ENCODE data around the gene AGAP1. TPM values are rescaled to one million over a fixed set of nuclear protein-coding genes. Genes with fewer than 3 reads are reported as not detected.
"Not testable (repeated sequence)": the region's sequence is repeated elsewhere in the genome, so short reads cannot be mapped to it uniquely, and the experiment has no call there.

Gene AGAP1
- total RNA-seq, 4 donors from 2014 or later: 33.7 to 39.9 (median 35.6) TPM

DNA sequence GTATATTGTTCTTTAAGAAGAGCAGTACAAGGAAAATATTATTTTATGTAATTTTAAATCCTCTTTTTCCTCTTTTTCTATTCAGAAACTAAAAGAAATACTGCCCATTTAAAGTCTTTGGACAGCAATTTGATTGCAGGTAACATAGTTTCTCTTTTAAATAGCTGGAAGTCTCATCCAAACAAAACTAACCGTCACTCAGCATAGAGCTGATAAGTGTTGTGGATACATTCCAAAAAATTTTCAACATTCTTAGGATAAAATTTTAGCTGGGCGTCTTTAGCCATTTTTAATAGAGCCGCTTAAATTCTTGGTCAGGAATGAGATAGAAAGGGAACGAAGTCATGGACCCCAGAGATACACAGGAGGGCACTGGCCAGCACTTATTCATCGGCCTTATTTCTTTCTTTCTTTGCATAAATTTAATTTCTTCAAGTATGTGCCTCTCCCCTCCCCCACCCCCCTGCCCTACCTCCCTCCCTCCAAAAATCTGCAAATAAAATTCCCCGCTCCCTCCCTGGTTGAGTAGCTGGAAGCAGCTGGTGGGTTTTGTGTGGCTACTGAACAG lies 592.6 kb downstream of the AGAP1 start:
- H3K27me3 ChIP-seq: no peaks in the 10 kb centered on the region
- peaks cover 0 to 18% (median 0%) of the 10 kb centered on the region in 4 donors for H3K4me1 ChIP-seq
- 61 to 65% methylated on average over 6 of the region's 6 CpGs for WGBS, 2 donors
- H3K27ac ChIP-seq: no peak overlapping the region
- H3K4me3 ChIP-seq: no peak overlapping the region
- no peak for DNase-seq (ENCODE audit: low spot score in 2 of 2)
- peaks cover 0 to 3% (median 0%) of the 10 kb centered on the region in 3 donors for H3K36me3 ChIP-seq
- H3K9me3 ChIP-seq: no peaks in the 10 kb centered on the region
- TF ChIP-seq EP300 (IDR thresholded peaks at IDR 0.05): no peak

DNA sequence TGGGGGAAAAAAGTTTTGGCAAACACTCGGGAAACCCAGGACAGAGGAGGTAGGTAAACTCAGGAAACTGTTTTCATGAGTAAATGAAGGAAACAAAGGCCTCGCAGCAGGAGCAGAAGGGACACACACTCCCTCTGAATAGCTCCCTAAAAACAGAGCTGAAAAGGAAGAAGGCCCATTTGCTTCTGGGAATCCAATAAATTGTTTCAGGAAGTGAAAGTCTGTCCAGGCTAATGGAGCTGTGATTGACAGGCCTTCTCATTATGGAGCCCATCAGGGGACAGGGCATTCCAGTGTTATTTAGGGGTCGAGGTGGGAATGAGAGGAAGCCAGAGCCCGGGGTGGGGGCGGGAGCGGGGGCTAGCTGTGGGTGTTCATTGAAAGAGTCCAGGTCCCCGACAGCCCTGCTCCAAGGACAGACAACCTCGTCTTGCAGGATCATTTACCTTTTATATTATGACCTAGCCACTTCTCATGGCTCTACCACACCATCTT lies 593.2 kb downstream of the AGAP1 start:
- TF ChIP-seq, protein P1, sequence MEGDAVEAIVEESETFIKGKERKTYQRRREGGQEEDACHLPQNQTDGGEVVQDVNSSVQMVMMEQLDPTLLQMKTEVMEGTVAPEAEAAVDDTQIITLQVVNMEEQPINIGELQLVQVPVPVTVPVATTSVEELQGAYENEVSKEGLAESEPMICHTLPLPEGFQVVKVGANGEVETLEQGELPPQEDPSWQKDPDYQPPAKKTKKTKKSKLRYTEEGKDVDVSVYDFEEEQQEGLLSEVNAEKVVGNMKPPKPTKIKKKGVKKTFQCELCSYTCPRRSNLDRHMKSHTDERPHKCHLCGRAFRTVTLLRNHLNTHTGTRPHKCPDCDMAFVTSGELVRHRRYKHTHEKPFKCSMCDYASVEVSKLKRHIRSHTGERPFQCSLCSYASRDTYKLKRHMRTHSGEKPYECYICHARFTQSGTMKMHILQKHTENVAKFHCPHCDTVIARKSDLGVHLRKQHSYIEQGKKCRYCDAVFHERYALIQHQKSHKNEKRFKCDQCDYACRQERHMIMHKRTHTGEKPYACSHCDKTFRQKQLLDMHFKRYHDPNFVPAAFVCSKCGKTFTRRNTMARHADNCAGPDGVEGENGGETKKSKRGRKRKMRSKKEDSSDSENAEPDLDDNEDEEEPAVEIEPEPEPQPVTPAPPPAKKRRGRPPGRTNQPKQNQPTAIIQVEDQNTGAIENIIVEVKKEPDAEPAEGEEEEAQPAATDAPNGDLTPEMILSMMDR (IDR thresholded peaks at IDR 0.05): no peak
- TF ChIP-seq POLR2A (IDR thresholded peaks at IDR 0.05) (no peak), EP300 (IDR thresholded peaks at IDR 0.05) (no peak)
- Histone ChIP-seq H3K27me3 (no peaks in the 10 kb centered on the region), H3K36me3 (peaks cover 0 to 3% (median 0%) of the 10 kb centered on the region in 3 donors), H3K27ac (no peak overlapping the region), H3K9me3 (no peaks in the 10 kb centered on the region), H3K4me1 (peaks cover 0 to 18% (median 0%) of the 10 kb centered on the region in 4 donors), H3K4me3 (no peak overlapping the region)
- no peak for DNase-seq (ENCODE audit: low spot score in 2 of 2)
- 72 to 76% methylated on average over 8 of the region's 8 CpGs for WGBS, 2 donors

DNA sequence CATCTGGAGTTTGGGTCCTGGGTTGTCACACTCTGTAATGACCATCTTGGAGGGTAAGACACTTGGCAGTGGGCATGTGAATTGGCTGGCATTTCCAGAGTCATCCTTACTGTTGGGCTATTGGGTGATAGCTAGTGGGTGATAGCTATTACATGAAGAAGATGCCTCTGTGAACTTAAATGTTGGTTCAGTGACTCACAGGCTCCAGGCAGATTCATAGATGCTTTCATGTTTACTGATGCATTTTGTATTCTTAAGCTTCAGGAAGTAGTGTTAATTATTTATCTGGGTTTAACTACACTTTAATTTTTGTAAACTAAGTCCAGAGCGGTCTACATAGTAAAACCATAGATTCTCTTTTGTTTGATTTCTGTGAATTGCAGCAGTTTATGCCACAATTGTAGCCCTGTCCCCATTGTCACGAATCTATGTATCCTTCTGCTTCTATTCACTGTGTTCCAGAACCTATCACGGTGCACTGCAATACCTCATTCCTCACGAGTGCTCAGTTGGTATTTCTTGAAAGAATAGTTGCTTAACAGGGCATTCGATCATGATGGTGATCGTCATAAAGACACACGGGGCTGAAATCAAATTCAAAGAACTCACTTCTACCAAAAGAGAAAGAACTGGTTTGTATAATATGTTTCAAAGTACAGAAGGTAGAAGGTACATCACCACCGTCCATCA lies 594.7 kb downstream of the AGAP1 start:
- Histone ChIP-seq H3K4me3 (no peak overlapping the region), H3K36me3 (peaks cover 0 to 3% (median 0%) of the 10 kb centered on the region in 3 donors), H3K9me3 (no peaks in the 10 kb centered on the region), H3K27ac (no peak overlapping the region), H3K27me3 (no peaks in the 10 kb centered on the region), H3K4me1 (peaks cover 0 to 18% (median 0%) of the 10 kb centered on the region in 4 donors)
- DNase-seq (ENCODE audit: low spot score in 2 of 2): no peak
- TF ChIP-seq EP300 (IDR thresholded peaks at IDR 0.05) (no peak), POLR2A (IDR thresholded peaks at IDR 0.05) (no peak)
- TF ChIP-seq, protein P1 (IDR thresholded peaks at IDR 0.05): no peak
- WGBS, 2 donors: 85 to 87% methylated on average over 8 of the region's 8 CpGs

DNA sequence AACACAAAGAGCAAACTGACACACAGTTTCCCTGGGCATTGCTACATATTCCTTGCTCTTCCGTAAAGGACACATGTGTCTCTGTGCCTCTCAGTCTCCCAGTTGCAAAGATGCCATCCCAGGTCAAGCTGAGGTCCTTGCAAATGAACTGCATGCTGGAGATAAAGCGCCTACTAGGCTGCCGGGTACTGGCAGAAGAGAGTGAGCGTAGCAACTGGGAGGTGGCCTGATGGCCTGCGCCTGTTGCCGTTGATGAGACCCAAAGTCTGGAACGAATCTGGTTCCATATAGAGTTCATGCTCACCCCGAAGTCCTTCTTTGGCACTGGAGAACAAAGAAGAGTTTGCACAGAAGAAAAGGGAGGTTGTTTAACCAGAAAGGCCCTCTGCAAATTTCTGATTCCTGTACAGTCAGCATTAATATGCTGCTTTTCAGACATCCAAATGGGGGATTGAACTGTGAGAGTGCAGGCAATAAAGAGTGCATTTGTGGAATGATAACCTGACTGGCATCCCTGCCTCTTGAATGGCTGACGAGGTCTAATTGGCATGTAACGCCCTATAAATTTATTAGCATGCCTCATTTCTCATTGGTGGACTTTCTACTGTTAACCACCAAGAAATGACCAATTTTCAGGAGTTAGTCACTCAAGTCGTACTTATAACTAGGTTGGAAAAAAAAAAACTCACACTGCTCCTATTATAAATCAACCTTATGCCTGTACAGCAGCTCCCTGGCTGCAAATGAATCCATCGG lies 595.6 kb downstream of the AGAP1 start:
- no peak for DNase-seq (ENCODE audit: low spot score in 2 of 2)
- H3K4me1 ChIP-seq: peaks cover 0 to 18% (median 0%) of the 10 kb centered on the region in 4 donors
- 72 to 73% methylated on average over 12 of the region's 12 CpGs for WGBS, 2 donors
- no peak overlapping the region for H3K27ac ChIP-seq
- no peaks in the 10 kb centered on the region for H3K9me3 ChIP-seq
- H3K4me3 ChIP-seq: no peak overlapping the region
- H3K27me3 ChIP-seq: no peaks in the 10 kb centered on the region
- TF ChIP-seq EP300 (IDR thresholded peaks at IDR 0.05): no peak
- no peak for TF ChIP-seq POLR2A (IDR thresholded peaks at IDR 0.05)
- TF ChIP-seq, protein P1 (IDR thresholded peaks at IDR 0.05): no peak
- H3K36me3 ChIP-seq: peaks cover 0 to 3% (median 0%) of the 10 kb centered on the region in 3 donors

DNA sequence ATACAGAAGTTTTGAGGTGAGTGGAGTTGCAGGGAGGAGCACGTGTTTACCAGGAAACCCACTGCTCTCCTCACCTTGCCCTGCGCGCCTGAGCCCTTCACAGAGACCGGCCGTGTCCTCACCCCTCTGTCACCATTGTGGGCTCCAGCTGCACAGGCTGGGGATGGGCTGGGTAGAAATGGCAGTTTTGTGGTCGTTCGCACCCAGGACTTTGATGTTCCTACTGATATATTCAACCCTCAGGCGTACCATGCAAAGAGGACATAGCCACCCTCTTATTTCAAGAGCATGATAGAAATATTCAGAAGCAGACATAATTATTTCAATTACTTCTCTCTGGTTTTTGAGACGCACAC lies 596.2 kb downstream of the AGAP1 start:
- H3K36me3 ChIP-seq: peaks cover 0 to 3% (median 0%) of the 10 kb centered on the region in 3 donors
- no peak for DNase-seq (ENCODE audit: low spot score in 2 of 2)
- peaks cover 0 to 18% (median 0%) of the 10 kb centered on the region in 4 donors for H3K4me1 ChIP-seq
- H3K4me3 ChIP-seq: no peak overlapping the region
- no peaks in the 10 kb centered on the region for H3K27me3 ChIP-seq
- TF ChIP-seq POLR2A (IDR thresholded peaks at IDR 0.05): no peak
- no peak for TF ChIP-seq EP300 (IDR thresholded peaks at IDR 0.05)
- TF ChIP-seq, protein P1 (IDR thresholded peaks at IDR 0.05): no peak
- no peak overlapping the region for H3K27ac ChIP-seq
- H3K9me3 ChIP-seq: no peaks in the 10 kb centered on the region
- WGBS, 2 donors: 83 to 88% methylated on average over 9 of the region's 9 CpGs

DNA sequence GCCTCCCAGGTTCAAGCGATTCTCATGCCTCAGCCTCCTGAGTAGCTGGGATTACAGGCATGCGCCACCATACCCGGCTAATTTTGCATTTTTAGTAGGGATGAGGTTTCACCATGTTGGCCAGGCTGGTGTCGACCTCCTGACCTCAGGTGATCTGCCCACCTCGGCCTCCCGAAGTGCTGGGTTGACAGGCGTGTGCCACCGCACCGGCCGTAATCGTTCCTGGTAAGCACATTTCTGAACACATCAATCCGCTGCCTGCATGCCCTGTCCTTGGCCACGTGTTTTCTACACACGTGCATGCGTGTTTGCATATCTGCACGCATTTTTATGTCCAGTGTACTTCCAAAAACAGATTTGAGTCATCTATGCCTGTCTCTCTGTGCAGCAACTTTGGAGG lies 597.0 kb downstream of the AGAP1 start:
- DNase-seq (ENCODE audit: low spot score in 2 of 2); H3K9me3 ChIP-seq; H3K27ac ChIP-seq; H3K4me3 ChIP-seq; H3K36me3 ChIP-seq; H3K27me3 ChIP-seq: not testable (repeated sequence)
- H3K4me1 ChIP-seq: peaks cover 0 to 10% (median 0%) of the 10 kb centered on the region in 4 donors
- WGBS, 2 donors: 95% methylated on average over 16 of the region's 16 CpGs
